HG02970 (cell line): Measurements from ENCODE around the gene BORCS6.

Experiments used
- ATAC-seq: cut with Tn5 transposase; IDR thresholded peaks from one replicate; pipeline ENCODE4 v1.9.1; 2021; ENCODE audit warnings: mild to moderate bottlenecking, moderate library complexity, moderate number of reproducible peaks; ENCODE audit not compliant: unreplicated experiment, low FRiP score

The BORCS6 gene

GRCh38 chr17:8212312-8213180 lies 22.6 kb upstream of the BORCS6 start:
- no peak for ATAC-seq

- no peak for ATAC-seq
Measured at GRCh38 chr17:8210761-8211458, 20.9 kb upstream of the BORCS6 start.

- ATAC-seq: peak; percentile 71
Measured at GRCh38 chr17:8209907-8210760, 20.2 kb upstream of the BORCS6 start, which contains the start of gene AURKB. Gene AURKB, minus strand, starts transcription at chr17:8210575. Its CDS starts 351 bp downstream, at chr17:8210224.

- no peak for ATAC-seq
Measured at GRCh38 chr17:8206536-8206935, 16.6 kb upstream of the BORCS6 start.

GRCh38 chr17:8204761-8205555 lies 15.0 kb upstream of the BORCS6 start:
- no peak for ATAC-seq

GRCh38 chr17:8192070-8192815 lies 2.3 kb upstream of the BORCS6 start:
- ATAC-seq: no peak

GRCh38 chr17:8190506-8190905 lies 526 bp upstream of the BORCS6 start:
- no peak for ATAC-seq

- no peak for ATAC-seq
Measured at GRCh38 chr17:8189041-8189710, 804 bp downstream of the BORCS6 start.

- ATAC-seq: no peak
Measured at GRCh38 chr17:8188263-8188839, 1.6 kb downstream of the BORCS6 start.

GRCh38 chr17:8187517-8188262 lies 2.3 kb downstream of the BORCS6 start:
- ATAC-seq: peak; percentile 21

- peak; percentile 34 for ATAC-seq
Measured at GRCh38 chr17:8186787-8187516, 3.0 kb downstream of the BORCS6 start.

- no peak for ATAC-seq
Measured at GRCh38 chr17:8186446-8186786, 3.6 kb downstream of the BORCS6 start.

GRCh38 chr17:8185582-8186445 lies 4.2 kb downstream of the BORCS6 start:
- peak; percentile 17 for ATAC-seq

GRCh38 chr17:8176998-8177731 lies 12.8 kb downstream of the BORCS6 start:
- no peak for ATAC-seq

GRCh38 chr17:8176197-8176940 lies 13.6 kb downstream of the BORCS6 start, which contains the start of gene TMEM107:
Gene TMEM107, minus strand, starts transcription at chr17:8176380. Its CDS starts 94 bp downstream, at chr17:8176286.
- ATAC-seq: no peak
